Right lung (tissue), 5 donors: ENCODE measurements around the gene DAPK1. TPM values are rescaled to one million over a fixed set of nuclear protein-coding genes. Genes with fewer than 3 reads are reported as not detected.

Experiments used
- DNase-seq, 2 donors: peaks; one replicate each; pipeline ENCODE4 v3.0.0-alpha.2; 2013
- polyA plus RNA-seq, 5 donors: library from polyadenylated mRNA; unstranded; fragments of 120-200 nt; gene quantifications; one replicate each; pipeline versions ENCODE4 v1.2.1 to v1.2.3, GENCODE V29; 2013; ENCODE audit warnings: inconsistent platforms in 1 of 5, low replicate concordance in 1 of 5; ENCODE audit not compliant: insufficient read length in 5 of 5, insufficient read depth in 1 of 5

Gene DAPK1
- polyA plus RNA-seq, 5 donors = 173 to 232 (median 217) TPM

DNA sequence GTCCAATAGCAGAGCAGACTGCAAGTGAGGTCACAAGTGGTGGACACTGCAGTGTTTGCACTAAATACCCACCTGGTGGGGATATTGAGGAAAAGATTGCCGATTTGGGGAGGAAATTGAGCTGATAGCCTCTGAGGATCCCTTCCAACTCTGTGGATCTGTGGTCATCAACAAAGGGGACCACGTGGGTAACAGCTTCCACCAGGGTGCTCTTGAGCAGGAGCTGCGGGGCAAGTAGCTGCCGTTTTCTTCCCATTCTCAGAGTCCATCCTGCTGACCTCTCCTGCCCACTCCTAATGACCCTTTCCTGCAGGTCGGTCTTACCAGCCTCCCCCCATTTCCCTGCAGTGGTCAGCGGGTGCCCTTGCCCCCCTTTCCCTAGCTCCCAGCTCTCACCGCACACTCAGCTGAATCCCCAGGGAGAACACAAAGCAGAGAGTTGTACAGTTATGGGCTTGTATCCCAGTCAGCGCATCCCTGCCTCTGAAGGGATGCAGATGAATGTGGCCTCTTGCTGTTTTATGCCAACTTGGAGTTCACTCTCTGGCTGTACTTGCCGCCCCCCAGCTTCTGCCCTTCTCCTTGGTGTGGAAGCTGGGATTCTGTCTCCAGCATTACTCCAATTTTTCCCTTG lies 18.0 kb downstream of the DAPK1 start:
- DNase-seq = no peak

DNA sequence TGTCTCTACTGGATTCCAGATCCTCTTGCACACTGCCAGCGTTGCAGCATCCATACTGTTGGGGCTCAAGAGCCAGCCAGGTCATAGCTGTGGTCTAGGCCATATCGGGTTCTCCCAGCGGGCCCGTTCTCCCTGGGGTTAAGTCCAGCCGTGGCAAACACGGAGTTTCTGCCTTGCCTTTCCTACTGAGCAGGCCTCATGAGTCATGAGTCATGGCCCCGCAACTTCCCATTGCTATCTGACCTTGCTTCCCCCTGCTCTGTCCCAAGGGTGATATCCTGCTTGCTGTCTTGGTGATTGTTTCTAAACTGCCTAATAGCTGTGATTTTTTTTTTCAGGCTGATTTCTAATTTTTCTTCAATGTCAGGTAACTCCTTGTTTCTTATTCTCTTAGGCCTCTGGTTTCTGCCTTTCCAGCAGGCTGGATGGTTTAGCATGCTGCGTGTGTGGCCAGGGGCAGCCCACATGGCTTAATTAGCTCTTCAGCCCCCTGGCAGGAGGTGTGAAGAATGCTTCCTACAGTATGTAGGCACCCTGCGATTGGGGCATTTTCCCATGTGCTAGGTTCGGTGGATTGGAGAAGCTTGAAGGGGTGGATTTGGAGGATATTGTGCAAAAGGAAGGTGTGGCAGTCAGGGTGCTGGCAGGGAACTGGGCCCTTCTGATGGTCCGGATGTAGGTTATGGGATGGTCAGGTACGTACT lies 18.7 kb downstream of the DAPK1 start:
- DNase-seq = no peak

DNA sequence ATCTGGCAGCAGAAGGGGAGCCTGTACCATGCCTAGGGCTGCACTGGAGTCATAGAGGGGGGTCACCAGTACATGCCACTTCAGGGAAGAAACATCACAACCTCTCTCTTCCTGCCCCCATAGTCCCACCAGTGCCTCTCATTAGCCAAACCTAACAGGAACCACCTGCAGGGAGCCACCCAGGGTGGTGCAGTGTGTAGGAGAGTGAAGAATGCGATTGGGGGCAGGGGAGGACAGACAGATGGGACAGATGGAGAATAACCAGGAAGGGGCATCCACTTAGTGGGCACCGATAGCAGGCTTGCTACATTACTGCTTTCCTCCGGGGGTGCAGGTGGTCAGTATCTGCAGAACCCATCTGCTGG lies 19.2 kb downstream of the DAPK1 start:
- DNase-seq = no peak

DNA sequence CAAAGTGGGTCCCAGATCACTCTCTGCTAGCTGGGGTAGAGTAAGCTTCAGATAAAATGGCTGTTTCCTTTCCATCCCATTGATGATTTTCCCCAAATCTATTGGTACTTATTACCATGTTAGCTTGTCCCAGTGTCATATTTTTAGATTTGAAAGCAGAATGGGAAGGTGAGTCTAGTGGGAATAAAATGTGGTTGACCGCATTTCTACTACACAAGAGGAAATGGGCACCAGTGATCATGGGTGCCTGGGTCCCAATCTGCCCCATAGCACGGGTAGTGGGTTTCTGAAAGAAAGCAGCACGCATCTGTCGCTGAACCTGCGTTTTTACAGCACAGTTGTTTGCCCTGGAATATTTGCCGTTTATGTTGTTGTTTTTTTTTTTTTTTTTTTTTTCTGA lies 20.1 kb downstream of the DAPK1 start:
- DNase-seq = no peak

DNA sequence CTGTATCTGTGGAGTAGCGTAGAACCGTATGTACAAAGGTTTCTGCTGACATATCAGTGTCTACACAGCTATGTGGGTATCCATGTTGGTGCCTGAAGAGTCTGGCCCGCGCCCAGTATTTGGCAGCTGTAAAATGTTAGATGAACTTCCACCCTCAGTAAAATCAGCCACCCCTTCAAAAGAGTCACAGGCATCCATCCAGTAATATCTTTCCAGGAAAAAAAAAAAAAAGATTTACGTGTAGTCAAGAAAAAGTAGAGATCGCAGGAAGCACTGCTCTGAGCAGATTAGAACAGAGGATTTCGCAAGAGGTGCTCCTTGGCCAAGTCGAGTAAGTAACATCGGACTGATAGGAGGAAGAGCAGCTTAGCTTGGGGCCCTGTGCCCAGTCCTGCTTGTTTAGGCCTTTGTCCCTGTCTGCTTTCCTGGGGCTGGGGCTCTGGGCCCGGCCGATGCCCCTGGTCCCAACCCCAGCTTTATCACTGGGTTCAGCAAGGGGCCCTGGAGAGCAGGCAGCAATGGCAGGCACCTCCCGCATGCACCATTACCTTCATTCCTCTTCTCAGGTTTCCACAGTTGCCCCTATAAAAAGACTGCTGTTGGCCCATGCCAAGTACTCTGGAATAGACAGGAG lies 21.2 kb downstream of the DAPK1 start:
- peak; percentile 74 to 83 for DNase-seq

DNA sequence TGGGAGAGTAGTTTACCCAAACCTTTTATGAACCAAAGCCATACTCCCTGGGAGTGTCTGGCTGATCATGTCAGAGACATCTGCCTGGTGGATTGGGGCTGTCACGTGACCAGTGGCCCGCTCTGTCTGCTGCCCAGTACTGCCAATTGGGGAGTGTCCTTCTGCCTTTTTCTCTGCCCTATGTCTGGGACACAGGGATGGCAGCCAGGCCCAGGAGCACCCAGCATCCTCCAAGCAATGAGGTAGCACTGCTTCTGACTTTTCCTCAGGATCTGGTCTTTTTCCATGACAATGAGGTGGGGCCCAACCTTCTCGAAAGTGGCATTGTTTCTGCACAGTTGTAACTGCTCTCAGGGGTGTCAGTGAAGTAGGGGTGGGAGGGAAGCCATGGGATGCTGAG lies 21.8 kb downstream of the DAPK1 start:
- DNase-seq = no peak

DNA sequence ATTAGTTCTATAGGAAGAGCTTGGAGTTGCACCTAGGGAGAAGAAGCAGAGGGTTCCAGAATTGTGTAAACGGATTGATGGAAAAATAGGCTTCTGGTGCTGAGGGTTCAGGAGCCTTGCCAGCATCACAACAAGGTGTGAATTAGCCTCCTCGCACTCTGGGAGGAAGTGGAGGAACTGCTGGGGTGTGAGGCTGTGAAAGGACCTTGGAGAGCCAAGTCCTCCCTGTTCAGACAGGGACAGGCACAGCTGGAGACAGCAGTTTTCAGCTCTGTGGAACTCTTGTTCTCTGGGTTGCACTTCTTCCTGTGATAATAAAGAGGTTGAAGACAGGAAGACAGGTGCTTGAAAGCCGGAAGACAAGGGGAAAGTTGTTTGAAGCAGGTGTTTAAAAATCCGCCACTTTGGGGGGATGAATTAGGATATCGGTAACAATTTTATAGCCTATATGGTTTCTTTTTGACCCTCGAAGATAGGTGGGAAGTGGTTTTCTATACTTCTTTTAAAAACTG lies 22.6 kb downstream of the DAPK1 start:
- no peak for DNase-seq

DNA sequence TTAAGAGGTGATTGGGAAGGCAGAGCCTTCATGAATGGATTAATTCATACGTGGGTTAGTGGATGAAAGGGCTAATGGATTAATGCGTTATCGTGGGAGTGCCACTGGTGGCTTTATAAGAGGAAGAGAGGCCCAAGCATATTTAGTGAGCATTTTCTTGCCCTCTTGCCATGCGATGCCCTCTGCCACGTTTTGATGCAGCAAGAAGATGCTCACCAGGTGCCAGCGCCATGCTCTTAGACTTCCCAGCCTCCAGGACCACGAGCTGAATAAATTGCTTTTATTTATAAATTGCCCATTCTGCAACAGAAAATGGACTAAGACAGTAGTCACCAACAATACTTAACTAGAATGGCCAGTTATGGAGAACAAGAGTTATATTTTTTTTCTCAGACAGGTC lies 24.2 kb downstream of the DAPK1 start:
- no peak for DNase-seq

DNA sequence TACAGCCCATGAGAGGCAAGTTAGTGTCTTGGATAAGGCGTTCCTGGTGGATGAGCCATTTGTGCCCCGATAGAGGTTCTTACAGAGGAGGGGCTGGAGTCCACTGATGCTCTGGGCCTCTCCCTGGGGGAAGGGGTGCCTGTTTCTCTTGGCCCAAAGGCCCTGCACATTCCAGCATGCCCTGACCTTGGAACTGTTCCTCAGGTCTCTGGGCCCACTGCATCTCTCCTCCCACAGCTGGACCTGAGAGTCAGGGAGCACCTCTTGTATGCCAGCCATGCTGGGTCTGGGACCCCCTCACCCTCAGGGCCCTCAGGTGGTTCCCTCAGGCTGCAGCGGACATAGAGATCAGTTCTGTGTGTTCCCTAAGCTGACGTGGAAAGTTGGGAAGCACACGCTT lies 26.4 kb downstream of the DAPK1 start:
- DNase-seq = no peak

DNA sequence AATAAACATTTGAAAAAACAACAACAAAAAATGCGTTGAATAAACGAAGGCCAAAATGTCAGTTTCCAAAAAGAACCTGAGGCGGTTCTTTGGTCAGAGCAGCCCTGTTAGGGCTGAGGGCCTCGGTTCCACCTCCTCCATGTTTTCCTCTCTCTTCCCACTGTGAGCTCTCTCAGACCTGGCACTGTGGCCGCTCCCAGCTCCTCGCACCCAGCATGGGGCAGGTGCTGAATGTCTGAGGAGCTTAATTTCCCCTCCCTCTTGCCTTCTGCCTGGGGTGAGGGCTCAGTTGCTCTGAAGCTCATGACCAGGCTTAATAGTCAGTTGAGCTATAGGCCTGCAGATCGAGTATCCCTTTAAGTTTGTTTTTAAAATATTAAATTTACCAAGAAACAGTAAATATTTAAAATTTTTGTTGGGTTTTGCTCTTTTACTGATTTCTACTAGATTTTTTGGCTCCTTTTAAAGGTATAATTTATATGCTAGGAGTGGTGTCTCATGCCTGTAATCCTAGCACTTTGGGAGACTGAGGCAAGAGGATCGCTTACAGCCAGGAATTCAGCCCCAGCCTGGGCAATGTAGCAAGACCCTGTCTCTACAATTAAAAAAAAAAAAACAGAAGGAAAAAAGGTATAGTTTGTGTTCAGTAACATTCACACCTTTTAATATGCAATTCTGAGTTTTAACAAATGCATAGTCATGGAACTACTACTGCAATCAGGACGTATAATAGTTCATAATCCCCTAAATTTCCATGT lies 28.1 kb downstream of the DAPK1 start:
- no peak for DNase-seq

DNA sequence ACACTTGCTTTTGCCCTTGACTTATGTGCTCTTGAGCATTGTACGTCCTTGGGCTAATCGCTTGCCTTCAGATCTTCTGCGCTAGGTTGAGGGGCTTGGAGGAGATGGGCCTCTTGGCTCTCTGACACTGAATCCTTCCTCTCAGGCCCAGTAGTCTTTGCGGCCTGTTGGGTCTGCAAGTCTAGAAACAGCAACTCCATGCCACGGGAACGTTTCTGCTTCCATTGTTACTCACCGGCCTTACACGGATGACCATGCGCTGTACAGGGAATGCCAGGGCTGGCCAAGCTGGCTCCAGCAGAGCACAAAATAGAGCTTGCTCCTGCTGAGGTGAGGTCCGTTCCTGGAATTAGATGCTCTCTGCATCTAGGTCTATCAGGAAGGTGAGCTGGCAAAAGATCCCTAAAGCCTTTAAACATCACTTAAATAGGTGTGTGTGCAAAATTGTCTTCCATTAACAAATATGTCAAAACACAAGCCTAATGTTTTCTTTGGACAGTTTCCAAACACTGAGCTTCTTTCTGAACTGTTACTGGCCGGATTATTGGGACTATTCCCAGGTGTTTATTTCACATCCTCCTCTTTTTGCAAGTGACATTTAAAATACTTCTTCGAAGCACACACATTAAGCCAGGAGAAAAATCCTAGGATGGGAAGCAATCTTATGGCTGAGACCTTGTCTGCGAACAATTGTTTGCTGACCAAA lies 29.7 kb downstream of the DAPK1 start:
- no peak for DNase-seq

DNA sequence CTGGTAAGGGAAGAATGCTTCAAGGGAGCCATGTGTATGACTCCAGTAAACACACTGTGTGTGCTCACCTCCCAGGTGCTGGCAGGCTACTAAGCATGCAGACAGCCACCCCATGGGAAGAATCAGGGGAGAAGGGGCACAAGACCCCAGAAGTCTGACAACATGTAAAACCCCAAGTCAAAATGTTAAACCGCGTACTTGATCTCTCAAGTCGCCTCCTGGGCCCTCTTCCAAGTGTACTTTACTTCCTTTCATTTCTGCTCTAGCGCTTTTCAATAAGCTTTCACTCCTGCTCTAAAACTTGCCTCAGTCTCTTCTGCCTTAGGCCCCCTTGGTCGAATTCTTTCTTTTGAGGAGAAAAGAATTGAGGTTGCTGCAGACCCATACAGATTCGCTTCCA lies 31.3 kb downstream of the DAPK1 start:
- DNase-seq = no peak

DNA sequence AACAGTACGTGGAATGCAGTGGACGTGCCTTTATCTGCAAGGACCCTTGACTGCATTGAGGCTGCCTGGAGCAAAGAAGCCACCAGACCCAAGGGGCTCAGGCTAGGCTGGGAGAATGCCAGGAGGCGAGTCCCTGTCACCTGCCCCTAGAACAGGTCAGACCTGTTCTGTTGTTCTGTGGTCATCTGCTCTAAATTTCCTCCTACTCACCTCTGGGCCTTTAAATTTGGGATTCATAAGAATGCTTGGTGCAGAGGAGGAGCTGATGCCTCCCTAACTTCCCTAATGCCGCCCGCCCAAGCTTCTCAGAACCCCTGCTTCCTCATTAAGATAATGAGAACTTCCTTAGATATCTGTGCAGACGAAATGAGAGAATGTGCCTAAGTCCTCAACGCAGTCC lies 32.0 kb downstream of the DAPK1 start:
- DNase-seq = no peak

DNA sequence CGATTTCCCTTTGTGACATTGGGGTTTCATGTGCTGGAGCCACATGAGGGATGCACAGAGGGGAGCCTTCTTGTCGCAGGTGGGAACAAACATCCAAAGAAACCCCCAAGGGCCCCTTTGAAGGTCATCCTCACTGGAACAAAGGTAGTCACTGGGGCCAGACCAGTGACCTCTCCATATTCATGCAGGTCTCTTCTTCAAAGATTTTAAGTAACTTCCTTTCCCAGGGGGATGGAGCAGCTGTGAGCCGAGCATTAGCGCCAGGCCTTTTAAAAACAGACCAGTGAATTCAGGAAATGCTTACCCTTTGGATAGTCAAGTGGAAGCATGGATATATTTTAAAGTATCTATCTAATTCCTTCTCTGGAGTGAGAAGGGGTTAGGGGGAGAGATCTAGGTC lies 33.0 kb downstream of the DAPK1 start:
- DNase-seq = no peak

DNA sequence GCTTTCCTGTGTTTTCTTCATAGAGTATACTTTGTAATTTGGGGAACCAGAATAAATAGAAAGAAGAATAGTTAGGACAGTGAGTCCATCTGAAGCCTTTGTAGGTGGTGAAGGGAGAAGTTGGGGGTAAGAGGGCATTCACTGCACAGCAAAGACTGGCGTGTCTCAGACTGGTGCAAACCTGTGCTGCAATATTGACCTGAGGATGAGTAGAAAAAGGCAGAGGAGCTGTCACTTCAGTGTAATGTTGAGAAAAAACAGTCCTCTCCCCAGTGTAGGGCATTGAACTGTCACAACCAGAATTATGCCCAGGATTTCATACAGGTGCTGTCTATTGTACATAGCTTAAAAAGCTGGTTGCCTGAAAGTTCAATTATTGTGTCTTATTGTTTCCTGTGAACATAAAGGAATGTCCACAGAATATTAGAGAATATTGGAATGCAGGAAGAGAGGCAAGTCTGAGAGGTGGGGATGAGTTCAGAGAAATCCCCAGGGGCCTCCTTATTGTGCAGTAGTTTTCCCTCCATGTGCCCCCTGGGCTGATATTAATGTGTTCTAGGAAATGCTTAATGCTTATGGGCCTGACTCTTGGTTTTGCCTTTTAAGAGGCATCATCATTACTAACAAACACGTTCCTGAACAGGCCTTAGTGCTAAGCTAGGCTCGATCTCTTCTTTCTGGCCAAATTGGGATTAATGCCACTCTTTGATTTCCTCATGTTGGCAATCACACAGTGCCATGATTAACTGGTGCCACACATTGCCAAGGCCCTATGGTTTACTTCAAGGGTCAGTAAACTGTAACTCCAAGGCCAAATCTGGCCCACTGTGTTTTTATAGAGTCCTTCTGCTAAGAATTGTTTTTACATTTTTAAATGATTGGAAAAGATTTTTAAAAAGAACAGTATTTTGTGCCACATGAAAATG lies 34.0 kb downstream of the DAPK1 start:
- no peak for DNase-seq

DNA sequence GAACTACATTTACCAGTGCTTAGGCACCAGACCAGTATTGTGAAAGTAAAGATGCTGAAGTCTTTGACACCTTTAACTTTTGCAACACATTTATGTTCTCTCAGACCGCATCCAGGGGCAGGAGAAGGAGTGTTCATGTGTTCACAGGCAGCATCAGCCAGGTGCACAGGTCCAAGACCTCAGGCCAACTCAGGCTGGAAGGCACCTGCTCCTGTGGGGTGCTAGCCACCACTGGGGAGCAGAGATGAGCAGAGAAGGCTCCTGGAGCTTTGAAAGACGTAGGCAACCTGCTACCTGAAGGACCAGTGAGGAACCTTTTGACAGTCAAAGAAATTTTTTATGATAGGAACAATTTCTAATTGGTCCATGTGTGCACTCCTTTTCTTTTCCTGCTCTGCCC lies 35.6 kb downstream of the DAPK1 start:
- no peak for DNase-seq

DNA sequence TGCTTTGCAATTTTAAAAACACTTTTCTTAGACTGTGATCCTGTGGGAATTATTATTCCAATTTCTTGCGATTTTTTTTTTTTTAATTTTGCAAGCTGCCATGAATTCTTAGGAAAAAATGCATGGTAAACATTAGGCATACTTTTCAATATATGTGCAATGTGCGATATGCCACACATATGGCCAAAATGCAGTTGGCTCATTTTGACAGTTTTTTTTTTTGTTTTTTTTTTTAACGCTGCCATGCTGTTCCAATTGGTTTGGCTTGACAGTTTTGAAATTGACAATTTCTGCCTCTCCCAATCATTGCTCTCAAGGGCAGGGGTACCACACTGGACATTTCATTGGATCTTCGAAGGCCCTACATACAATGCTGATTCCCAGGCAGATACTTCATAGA lies 36.4 kb downstream of the DAPK1 start:
- no peak for DNase-seq

DNA sequence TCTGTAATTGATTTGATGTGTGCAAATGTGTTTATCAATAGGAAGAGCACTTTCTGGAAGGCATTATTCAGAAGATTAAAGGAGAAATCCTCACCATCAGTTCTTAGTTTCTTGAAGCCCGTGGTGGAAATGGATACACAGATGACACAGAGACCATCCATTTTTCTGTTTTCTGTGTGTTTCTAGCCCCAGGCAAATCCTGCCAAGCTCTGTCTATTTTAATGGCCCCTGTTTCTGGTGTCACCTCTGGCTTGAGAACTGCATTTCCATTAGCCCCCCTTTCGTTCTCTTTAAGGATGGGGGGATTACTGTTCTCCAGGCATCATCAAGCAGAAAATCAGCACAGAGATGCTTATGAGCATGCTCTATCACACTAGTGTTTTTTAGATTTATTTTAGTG lies 37.3 kb downstream of the DAPK1 start:
- no peak for DNase-seq

DNA sequence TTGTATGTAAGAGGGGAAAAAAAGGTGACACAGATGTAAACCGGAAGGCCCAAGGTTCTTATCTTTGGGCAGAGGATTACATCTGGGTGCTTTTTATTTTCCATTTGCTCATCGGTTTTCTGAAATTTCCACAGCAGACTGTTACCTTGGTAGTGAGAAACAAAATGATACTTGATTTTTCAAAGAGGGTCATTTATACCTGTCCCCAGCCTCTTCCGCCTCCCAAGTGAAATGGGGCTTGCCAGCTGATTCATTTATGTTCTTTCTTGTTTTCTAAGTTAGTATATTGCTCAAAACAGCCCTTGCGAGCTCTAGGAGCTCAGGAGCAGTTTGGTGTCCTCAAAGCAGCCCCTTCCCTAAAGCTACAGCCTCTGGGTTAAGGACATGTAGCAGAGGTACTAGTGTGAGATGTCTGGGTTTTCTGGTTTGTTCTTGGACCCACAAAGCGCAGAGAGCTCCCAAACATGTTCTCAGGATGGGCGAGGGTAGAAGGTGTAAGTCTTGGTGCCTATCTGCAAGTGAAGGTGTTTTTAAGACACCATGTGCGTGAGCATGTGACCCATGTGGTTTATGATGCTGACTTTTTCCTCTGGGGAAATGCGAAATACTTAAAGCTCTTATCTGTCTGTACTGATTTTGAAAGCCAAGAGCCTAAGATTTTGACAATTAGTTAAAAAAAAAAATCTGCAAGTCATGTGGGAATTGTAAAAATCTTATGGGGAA lies 38.3 kb downstream of the DAPK1 start:
- DNase-seq = no peak

DNA sequence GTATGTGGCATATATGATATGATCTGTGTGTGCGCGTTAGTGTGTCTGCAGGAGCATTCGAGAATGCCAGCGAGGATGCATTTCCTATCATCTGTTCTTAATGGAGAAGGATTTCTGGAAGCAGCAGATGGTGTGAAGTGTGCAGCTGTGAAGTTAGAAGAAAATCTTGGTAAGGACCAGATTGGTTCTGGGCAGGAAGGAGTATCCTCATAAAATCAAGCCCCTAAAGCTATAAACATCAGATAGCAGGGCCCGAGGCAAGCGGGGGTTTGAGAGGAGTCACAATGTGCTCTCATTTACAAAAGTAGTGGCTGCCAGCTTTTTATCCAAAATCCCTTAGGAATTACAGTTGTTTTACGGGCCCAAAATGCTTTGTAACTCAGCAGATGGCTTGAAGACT lies 40.0 kb downstream of the DAPK1 start:
- no peak for DNase-seq
